AG09309 (cell line): ENCODE results near the gene XIRP2.

Experiments
- DNase-seq: peaks from one replicate; pipeline ENCODE4 v3.0.0-alpha.2; 2010; ENCODE audit warnings: low read depth
- H3K4me3 ChIP-seq: 2 replicates; pipeline ENCODE4 v1.5.1; 2011; ENCODE audit warnings: mild to moderate bottlenecking, low read depth, low read length, moderate library complexity; ENCODE audit not compliant: control insufficient read depth
- TF ChIP-seq, protein P1 (sequence below): IDR thresholded peaks from 2 replicates; pipeline ENCODE4 v1.5.1; 2011; ENCODE audit warnings: mild to moderate bottlenecking, low read depth, low read length, inconsistent platforms; ENCODE audit not compliant: insufficient read depth, control insufficient read depth; ENCODE audit errors: missing control alignments

Gene XIRP2

DNA sequence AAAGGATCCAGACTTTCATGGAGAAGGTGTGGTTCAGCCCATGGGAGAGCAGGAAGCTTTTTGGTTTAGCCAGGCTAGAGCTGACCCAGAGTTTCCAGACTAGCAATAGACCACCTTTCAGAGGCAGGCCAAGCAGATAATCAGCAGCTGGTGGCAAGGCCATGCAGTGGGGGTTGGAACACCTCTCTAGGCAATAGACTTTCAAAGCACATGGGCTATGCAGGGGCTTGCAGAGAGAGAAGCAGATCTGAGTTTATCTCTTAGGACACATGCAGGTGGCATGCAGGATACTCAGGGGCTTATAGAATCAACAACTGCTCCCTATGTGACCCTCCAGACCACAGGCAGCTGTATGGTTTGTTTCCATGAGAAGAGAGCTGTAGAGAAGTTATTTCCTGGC lies 9.4 kb downstream of the XIRP2 start:
- DNase-seq: no peak
- H3K4me3 ChIP-seq: no peak overlapping the region
- TF ChIP-seq, protein P1, sequence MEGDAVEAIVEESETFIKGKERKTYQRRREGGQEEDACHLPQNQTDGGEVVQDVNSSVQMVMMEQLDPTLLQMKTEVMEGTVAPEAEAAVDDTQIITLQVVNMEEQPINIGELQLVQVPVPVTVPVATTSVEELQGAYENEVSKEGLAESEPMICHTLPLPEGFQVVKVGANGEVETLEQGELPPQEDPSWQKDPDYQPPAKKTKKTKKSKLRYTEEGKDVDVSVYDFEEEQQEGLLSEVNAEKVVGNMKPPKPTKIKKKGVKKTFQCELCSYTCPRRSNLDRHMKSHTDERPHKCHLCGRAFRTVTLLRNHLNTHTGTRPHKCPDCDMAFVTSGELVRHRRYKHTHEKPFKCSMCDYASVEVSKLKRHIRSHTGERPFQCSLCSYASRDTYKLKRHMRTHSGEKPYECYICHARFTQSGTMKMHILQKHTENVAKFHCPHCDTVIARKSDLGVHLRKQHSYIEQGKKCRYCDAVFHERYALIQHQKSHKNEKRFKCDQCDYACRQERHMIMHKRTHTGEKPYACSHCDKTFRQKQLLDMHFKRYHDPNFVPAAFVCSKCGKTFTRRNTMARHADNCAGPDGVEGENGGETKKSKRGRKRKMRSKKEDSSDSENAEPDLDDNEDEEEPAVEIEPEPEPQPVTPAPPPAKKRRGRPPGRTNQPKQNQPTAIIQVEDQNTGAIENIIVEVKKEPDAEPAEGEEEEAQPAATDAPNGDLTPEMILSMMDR: no peak

DNA sequence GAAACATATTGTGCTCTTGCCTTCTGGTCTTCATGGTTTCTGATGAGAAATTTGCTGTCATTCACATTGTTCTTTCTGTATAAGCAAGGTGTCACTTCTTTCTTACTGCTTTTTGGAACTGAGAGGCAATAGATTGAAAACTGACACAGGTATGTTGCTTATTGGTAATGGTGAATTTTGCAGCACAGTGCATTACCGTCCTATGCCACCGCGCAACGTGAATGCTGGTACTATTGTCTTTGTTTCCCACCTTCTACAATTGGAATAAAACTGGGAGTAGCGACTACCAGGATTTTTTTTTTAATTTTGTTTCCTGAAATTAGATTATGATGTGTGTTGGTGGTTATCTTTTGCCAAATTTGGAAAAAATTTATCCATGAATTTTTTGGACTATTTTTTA lies 11.4 kb downstream of the XIRP2 start:
- H3K4me3 ChIP-seq: no peak overlapping the region
- TF ChIP-seq, protein P1: no peak
- no peak for DNase-seq

DNA sequence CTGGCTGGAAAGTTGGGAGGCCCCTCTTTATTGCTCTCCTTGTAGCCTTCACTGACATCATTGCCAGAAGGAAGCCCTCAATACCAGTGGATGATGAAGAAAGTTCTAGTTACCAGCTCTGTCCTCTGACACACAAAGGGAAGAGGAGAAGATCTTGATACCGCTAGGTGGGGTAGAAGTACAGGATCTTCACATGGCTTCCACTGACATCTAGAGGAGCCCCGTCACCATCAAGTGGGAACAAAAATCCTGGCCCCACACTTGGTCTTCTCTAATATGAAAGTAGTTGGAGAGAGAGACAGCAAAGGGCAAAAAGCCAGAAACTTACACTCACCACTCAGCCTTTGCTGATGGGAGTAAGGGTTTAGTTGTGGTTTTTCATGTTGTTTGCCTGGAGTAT lies 12.4 kb downstream of the XIRP2 start:
- no peak for DNase-seq
- TF ChIP-seq, protein P1: no peak
- no peak overlapping the region for H3K4me3 ChIP-seq

DNA sequence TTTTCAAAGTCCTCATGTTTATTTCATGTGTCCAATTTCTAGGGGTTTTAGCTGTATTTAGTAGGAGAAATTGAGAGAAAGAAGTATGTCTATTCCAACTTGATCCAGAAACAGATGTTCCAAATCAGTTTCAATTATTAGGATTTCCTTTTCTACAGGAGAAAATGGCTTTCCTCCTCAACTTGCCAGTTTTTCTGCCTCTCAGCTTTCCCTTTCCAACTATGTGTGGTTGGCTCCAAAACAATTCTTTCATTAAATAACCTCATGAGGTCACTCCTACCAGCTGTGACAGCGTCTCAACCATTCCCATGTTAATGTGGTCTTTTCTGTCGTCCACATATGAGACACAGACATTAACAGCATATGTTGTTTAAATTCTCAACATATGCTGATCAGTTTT lies 13.1 kb downstream of the XIRP2 start:
- no peak overlapping the region for H3K4me3 ChIP-seq
- no peak for DNase-seq
- TF ChIP-seq, protein P1: no peak

DNA sequence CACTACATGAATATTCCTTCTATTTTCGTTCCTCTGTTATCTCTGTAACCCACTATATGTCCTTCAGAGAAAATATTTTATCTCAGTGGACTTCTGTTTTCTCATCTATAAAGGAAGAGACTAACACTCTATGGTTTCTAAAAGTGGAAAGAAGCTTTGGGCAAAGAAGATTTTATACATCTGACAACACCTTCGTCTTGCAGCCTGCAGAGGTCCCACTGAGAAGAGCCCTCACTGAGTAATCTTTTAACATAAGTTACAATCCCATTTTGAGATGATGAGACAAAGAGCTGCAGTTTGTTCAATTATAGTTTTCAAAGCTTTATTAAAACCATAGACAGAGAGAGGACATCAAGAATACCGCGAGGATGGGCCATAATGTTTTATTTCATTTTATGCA lies 28.7 kb downstream of the XIRP2 start:
- TF ChIP-seq, protein P1: no peak
- no peak for DNase-seq
- H3K4me3 ChIP-seq: no peak overlapping the region

DNA sequence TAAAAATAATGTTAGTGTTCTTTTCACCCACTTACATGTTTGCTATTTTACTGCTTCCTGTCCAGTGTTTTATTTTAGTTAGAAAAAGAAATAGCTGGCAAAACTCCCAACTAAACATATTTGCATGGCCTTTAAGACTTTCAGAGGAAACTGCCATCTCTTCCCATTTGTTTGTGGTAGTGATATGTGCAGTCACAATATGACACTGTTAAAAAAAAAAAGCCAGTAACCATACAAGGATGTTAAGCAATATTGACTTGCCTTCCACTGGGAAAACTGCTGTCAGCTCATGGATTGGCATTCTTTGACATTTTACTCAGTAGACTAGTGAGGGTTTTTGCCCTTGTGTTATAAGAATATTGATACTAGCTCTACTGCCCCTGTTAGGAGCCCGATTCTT lies 29.1 kb downstream of the XIRP2 start:
- DNase-seq: no peak
- H3K4me3 ChIP-seq: no peak overlapping the region
- TF ChIP-seq, protein P1: no peak

DNA sequence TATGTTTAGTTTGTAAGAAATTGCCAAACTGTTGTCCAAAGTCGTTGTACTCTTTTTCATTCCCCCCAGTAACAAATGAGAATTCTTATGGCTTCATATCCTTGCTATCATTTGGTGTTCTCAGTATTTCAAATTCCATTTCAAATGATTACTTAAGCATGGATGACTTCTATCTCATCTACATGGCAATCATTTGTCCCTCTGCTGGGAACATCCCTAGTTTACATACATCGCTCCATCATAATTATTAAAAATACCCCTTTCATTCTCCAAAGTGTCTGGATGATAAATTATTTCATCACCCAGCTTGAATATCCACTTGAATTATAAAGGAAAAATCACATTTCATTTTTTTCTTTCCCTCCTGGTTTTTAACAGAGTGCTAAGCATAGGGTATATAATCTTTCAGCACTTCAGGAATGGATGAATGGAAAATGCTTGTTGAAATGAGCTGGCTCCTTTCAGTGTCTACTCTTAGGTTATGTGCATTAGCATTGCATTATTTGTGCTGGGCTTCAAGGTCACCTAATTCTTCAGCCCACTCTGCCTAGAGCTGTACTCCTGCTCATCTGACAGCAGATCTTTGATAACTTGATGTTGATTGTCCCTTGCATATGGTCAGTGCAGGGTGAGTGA lies 33.1 kb downstream of the XIRP2 start:
- H3K4me3 ChIP-seq: no peak overlapping the region
- DNase-seq: no peak
- TF ChIP-seq, protein P1: no peak
